Fibroblast of skin of right quadriceps (primary cell): ENCODE measurements around the gene SMC5.
"Not testable (repeated sequence)": the region's sequence is repeated elsewhere in the genome, so short reads cannot be mapped to it uniquely, and the experiment has no call there.

ENCODE experiments used
- DNase-seq: peaks from one replicate; pipeline ENCODE4 v3.0.0-alpha.2; 2013

The SMC5 gene

DNA sequence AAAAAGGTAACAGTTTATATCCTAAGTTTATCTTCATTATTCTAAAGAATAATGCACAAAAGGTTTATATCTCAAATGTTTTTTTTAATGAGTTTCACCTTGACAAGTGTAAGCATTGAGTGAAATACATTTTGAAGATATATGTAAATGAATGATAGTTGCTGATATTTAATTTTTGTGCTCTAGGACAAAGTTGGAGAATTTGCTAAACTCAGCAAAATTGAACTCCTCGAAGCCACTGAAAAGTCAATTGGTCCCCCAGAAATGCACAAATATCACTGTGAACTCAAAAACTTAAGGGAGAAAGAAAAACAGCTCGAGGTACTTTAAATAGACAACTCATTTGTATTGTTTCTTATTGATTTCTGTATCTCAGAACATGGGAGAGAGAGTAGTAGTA, 19.5 kb downstream of the SMC5 start:
- no peak for DNase-seq

DNA sequence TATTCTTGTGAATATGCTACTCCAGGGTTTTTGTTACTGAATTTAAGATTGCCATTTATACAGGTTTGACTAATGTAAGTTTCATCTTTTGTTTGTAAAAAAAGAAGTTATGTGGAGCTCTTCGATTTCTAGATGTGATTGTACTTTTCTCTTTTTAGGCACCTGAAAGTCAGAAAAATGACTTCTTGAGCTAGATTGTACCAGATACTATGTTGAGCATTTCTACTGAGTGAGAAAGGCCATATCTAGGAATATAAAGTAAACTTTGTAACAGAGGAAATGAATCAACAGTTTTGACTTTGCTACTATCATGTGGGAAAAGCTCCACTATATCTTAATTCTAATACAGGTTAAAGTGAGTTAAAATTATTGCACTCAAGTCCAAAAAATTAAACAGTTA, 25.1 kb downstream of the SMC5 start:
- DNase-seq, result no peak

DNA sequence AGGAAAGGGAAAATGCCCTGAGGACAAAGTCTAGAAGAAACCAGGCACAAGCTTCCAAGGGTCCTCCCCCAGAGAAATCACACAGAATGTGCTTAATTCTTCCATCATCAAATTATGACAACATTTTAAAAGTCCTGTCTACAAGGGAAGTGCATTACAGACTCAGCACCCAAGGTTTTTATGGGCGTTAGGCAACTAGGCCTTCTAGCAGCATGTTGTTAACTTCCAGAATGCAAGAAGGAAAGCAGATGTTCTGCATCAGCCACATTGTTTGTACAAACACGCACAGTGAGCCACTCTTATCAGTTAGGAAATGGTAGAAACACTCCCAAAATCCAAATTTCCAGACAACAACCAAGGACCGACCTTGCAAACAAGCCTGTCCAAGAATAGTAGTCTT, 26.5 kb downstream of the SMC5 start:
- DNase-seq, result no peak

DNA sequence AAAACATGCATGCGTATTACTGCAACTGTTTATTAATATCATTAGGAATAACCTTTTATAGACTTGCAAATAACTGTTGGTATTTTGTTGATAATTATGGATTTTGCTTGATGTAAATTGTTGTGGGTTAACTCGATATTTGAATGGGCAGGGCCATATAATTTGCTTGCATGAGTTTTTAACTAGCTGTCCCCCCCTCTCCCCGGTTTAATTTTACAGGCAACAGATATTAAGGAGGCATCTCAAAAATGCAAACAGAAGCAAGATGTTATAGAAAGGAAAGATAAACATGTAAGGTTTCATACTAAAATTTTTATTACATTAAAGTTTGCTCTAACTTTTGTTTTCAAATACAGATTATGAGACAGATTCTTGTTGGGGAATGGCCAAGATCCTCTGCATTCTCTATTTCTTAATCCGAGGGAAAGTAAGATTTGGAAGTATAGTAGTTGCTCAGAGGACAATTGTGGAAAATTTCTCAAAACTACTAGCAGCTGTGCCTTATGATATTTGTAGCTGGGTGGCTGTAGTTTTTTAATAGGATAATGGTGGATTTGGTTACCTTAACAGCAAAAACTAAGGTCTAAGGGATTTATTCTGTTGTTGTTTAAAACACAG, 27.3 kb downstream of the SMC5 start:
- DNase-seq, result no peak

DNA sequence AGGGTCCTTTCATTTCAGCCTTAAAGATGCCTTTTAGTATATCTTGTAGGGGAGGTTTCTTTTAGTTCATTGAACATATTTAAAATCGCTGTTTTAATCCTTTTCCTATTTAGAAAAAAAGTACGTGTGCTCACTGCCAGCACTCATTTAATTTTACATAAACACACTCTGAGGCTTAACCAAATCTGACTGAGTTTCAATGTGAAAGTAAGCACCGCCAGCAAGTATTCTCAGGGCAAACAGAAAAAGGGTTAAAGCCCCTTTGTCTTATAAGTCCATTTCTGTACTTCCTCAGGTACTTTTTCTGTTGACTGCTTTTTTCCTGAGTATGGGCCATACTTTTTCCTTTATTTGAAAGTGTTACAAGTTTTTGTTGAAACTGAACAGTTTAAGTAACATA, 31.8 kb downstream of the SMC5 start:
- no peak for DNase-seq

DNA sequence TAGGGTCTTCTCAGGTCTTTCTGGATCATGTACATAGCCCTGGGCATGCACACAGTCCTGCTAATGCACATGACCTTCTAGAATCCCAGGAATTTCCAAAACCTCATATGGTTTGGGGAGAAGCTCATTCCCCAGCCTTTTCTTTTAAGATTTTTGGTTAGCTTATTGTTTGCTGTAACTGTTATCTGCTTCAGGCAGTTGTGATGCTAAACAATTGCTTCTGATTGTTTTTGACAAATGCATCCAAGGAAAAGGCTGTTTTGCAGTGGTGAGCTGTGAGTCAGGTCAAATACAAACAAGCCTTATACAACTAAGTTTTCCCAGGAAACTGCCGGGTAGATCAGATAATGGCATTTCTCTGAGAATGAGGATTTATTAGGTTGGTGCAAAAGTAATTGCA, 32.7 kb downstream of the SMC5 start:
- DNase-seq, result no peak

DNA sequence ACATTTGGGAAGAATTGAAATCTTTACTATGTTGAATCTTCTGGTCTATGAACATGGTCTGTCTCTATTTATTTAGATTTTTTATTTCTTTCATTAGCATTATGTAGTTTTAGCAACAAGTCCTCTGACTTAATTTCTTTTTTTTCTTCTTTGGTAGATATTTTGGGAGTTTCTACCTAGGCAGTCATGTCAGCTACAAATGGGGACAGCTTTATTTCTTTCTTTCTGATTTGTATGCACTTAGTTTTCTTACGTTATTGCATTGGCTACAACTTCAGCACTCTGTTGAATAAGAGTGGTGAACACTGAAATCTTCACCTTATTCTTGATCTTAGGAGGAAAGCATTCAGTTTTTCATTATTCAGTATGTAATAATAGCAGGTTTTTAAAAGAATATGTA, 33.5 kb downstream of the SMC5 start:
- DNase-seq, result no peak

DNA sequence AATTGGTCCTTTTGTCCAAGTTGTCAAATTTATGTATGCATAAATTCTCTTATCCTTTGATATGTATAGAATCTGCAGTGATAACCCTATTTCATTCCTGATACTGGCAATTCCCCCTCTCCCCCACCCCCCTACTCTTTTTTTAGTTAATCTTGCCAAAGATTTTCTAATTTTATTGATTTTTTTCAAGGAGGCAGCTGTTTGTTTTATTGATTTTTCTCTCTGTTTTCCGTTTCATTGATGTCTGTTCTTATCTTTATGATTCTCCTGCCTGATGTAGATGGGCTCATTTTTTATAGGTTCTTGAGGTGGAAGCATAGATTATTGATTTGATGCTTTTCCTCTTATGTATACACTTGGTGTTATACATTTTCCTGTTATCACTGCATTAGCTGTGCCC, 34.4 kb downstream of the SMC5 start:
- no peak for DNase-seq

DNA sequence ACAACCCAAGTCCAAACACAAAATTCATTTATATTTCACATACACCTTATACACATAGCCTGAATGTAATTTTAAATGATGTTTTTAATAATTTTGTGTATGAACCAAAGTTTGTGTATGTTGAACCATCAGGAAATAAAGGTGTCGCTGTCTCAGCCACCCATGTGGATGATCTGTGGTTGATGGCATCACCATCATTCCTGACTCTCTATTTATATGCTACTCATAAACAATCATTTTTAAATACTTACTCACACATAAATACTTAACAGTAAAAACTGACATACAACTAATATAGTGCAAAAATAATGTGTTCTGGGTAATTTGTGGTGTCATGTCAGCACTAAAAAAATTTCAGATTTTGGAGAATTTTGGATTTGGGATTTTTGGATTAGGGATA, 38.4 kb downstream of the SMC5 start:
- peak; percentile 31 for DNase-seq

DNA sequence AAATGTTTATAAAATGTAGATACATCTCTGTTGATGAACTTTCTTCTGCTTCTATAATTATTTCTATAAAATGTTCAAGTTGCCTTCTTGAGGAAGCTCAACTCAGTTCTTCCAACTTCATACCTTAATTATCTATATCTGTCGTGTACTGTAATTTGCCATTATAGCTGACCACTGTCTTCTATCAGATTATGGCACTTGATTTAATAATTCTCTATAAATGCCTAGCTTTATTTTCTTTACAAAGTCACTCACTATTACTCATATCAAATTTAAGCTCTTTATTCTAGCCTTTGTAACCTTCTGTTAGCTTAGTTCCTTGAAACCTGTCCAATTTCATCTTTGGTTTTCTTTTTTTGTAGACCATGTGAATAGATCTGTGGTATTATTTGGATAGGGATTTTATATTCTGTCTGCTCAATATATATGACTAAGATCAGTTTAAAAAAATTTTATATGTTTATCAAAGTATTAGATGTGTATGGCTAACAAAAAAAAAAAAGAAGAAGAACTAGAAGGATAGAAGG, 39.5 kb downstream of the SMC5 start:
- DNase-seq, result no peak

DNA sequence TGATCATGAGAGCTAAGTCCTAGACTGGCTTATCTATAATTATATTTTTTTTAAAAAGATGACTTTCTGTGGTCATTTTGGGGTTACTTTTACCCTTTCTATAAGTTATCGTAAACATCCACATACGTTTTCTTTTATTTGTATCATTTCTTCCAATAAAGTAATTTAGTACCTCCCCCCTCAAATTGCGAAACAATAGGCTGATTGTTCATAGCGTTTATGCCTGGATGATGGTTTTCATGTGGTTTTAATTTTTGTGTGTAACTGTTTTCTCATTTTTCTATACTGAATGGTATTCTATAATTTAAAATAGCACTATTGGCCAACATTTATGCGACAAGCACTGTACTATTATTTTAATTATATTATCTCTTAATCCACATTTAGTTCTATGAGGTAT, 44.5 kb downstream of the SMC5 start:
- DNase-seq, result peak; percentile 51

DNA sequence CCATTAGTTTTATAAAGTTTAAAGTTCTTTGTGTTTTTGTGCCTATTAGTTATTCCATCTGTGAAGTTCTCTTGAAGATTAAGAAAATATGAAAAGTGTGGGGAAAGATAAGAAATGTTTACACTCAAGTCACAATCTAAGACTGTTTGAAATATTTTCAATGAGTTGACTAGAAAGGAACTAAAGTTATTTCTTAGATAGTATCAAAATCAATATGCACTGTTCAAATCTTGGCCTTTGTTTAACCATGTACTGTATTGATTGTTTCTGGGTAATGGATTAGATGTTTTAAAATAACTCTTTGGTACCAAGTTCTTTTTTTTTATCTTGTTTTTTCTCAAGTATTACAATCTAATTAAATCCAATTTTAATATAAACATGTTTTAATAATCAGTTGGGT, 46.0 kb downstream of the SMC5 start:
- no peak for DNase-seq

DNA sequence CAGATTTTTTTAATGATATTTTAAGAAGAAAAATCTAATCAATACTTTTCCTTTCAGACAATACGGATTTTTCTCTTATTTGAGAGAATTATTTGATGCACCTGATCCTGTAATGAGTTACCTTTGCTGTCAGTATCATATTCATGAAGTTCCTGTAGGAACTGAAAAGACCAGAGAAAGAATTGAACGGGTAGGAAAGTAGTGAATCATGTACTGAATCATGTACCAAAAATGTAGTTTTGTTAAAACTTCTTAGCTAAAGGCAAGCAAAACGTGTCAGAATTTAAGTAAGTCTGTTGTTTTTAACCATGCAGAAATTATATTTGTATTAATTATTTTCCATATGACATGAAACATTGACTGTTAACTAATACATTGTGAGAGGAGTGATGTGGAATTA, 56.6 kb downstream of the SMC5 start:
- DNase-seq, result peak; percentile 7

DNA sequence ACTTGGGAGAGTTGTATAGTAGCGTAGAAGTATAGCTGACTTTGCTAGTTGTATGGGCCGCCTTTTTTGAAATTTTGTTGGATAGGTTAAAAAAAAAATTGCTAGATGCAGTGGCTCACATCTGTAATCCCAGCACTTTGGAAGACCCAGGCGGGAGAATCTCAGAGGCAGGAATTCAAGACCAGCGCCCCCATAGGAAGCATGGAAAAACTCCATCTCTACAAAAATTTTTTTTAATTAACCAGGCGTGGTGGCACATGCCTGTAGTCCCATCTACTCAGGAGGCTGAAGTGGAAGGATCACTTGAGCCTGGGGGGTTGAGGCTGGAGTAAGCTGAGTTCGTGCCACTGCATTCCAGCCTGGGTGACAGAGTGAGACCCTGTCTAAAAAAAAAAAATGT, 59.2 kb downstream of the SMC5 start:
- no peak for DNase-seq

DNA sequence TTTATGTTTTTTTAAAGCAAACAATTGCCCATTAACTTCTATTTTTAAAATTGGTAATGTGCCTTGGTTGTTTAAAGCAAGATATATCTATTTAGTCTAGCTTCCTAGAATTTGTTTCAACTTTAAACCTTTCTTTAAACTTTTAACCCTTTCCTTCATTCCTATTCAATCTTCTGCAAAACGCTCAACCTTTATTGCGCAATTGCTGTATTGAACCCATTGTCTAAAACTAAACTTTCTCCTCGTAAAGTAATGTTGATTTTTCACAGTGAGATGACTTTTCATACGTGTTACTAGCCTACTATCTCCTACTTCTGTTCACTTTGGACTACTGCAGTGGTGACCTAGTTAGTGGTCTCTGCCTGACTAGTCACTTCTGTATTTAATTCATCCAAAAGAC, 63.3 kb downstream of the SMC5 start:
- DNase-seq, result no peak

DNA sequence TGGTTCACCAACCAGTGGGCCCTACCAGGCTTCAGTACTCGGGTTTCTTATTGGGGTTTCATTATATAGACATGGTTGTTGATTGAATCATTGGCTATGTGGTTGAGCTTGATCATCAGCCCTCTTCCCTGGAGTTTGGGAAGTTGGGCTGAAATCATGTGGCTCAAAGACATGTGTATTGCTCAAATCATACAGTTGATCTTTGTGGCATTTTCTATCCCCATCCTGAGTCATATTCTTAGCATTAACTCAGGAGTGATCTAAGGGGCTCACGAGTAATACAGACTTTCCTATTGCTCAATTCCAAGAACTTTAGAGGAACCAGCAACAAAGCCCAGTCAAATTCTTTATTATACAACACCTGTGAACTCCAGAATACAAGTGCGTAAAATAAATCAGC, 66.2 kb downstream of the SMC5 start:
- DNase-seq, result peak; percentile 73

DNA sequence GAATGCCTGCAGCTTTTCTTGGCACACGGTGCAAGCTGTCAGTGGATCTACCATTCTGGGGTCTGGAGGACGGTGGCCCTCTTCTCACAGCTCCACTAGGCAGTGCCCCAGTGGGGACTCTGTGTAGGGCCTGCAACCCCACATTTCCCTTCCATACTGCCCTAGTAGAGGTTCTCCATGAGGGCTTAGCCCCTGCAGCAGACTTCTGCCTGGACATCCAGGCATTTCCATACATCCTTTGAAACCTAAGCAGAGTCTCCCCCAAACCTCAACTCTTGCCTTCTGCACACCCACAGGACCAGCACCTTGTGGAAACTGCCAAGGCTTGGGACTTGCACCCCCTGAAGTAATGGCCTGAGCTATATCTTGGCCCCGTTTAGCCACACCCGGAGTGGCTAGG, 69.8 kb downstream of the SMC5 start:
- not testable (repeated sequence) for DNase-seq

DNA sequence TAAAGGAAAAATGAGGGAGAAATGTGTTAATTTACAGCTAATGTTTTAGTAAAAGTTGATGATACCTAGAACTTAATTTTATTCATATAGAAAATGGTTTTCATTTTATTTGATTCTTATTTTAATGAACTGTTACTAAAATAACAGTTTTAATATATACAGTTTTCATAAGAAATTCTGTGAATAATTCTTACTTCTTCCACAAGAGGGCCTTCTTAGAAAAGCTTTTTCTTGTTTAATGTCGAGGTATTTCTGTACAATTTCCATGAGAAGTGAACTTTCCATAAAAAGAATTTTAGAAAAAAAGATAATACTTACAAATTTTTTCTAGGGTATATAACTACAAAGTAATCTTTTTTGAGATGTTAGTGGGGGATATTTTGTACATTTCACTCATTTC, 81.8 kb downstream of the SMC5 start:
- DNase-seq, result peak; percentile 26

DNA sequence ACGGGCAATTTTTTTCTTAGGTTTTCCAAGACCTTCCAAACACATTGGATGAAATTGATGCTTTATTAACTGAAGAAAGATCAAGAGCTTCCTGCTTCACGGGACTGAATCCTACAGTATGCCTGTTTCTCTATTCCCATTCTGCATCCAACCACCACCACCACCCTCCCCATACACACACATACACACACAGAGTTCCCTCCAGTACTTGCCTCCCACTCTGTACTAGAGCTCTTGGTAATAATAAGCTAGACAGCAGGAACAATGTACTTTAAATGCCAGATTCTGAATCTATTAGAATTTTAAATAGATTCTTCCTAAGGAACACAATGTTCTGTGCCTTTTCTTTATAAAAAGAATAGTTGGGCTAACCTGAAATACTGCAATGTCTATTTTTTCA, 88.3 kb downstream of the SMC5 start:
- no peak for DNase-seq

DNA sequence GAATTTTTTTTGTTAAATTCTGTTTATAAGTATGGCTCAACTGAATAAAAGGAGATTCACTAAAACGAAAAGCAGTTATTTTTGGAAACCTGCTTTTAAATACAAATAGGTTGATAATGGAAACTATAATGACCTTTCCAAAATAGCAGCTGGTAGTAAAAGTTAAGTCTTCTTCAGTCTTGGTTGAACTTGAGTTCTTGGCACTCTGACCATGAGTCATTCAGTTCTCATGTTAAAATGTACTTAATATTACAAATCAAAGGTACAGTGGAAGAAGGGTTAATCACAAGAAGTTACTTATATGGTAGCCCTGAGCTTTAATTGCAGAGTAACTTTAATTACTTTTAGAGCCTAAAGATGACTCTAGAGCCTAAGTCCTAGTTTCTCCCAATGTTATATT, 93.6 kb downstream of the SMC5 start:
- peak; percentile 38 for DNase-seq

DNA sequence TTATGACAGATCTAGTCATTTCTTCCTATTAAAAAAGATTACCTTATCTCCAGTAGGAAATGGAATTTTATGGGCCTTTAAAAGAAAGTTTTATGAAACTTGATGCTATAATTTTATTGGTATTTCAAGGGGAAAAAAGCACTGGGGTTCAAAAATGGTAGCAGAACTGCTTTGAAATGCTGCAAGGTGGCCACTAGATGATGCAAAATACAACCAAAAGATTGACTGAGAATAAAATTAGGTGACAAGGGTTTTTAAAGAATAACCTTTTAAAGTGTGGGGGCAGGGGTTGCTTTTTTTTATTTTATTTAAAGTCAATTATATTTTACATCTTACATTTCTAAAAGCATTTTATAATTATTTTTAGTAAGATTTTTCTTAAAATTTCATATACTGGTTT, 94.0 kb downstream of the SMC5 start:
- DNase-seq, result no peak

DNA sequence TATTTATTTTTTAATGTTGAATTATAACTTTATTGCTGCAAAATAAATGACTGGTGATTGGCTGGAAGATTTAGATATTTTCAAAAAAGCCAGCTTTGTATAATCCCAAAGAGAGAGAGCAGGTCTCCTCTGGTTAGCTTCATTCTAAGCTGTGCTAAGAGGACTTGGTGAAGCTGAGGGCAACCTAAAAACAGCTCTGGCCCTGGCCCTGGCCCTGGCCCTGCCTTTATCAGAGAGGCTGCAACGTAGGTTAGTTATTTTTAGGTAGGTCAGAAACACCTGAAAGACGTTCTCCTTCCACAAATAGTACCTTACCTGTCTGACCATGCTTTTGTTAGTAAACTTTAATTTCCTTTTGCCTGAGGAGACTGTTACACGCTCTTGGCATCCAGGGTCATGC, 97.0 kb downstream of the SMC5 start:
- no peak for DNase-seq

DNA sequence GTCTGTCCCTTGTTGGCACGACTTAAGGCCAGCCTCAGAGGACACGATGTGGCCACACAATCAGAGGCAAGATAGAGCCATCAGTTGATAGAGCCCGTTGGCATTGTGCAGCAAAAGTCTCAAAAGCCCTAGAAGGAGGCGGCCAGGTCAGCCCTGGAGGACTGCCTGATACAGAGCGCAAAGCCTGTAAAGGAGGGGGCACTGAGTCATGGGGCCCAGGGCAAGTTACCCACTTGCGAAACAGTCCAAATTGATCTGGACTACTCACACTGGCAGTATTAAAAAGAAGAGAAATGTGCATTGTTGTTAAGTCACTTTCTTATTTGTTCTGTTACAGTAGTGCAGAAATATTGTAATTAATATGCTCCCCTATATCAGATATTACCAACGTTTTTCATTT, 104.2 kb downstream of the SMC5 start:
- peak; percentile 7 for DNase-seq

DNA sequence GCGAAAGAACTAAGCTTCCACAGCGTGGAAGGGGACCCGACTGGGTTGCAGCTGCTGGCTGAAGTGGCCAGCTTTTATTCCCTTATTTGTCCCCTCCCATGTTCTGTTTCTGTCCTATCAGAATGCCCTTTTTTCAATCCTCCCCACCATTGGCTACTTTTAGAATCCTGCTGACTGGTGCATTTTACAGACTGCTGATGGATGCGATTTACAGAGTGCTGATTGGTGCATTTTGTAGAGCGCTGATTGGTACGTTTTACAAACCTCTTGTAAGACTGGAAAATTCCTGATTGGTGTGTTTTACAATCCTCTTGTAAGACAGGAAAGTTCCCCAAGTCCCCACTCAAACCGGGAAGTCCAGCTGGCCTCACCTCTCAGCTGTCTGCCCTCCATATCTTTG, 105.0 kb downstream of the SMC5 start:
- DNase-seq, result no peak

DNA sequence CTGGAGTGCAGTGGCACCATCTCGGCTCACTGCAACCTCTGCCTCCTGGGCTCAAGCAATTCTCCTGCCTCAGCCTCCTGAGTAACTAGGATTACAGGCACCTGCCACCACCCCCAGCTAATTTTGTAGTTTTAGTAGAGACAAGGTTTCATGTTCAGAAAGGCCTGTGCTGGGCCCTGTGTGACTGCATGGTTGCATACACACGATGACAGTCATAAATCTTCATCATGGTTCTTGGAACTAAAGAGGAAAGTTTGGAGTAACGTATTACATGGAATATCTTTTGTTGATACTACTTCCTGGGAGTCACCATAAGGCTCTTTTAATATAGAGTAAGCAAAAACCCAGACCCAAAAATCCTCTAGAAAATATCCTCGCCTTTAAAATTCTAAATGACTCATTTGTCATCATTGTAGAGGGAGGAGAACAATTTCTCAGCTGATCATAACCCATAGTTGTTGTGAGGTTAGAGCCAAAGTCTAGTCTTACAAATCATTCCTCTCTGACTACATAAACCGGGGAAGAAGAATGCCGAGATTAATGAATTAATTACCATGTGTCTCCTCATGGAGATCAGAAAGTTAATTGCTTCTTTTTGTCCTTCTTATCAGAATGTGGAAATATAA, 108.6 kb downstream of the SMC5 start:
- no peak for DNase-seq
